Endometrial microvascular endothelial cells (primary cell): Measurements from ENCODE around the gene WDR64. TPM values are rescaled to one million over a fixed set of nuclear protein-coding genes. Genes with fewer than 3 reads are reported as not detected.
"Not testable (repeated sequence)": the region's sequence is repeated elsewhere in the genome, so short reads cannot be mapped to it uniquely, and the experiment has no call there.

Experiments used
- in situ Hi-C: cut with HindIII; loops from 2 replicates; pipeline ENCODE4 v1.10.0; 2017; ENCODE audit warnings: low sequenced_read_pairs, low pct_unique_long_range_greater_than_20kb; ENCODE audit errors: inconsistent ontology term
- total RNA-seq: library from RNA; depleted of rRNA; stranded (reverse); fragments of >200 nt; gene quantifications from one replicate; pipeline ENCODE4 v1.2.3, GENCODE V29; 2015; ENCODE audit errors: inconsistent ontology term

WDR64 gene
- total RNA-seq, 1 donor from 2014 or later: not detected

DNA sequence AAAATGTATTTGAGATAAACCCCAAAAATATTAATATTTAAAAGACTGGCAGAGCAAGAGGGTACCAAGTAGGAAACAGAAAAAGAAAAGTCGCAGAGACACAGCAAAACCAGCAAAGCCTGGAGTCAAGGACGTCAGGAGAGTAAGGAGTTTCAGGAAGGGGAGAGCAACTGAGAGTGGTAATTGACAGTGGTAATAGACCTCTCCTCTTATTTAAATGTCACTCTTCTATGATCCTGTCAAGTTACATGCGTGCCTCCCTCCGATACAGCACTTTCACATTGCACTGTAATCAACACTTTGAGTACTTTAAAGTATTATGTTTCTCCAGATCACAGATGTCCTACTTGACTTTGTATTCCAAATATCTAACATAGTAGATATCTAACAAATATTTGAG, 113.3 kb downstream of the WDR64 start:
- in situ Hi-C loops: no loop called here

DNA sequence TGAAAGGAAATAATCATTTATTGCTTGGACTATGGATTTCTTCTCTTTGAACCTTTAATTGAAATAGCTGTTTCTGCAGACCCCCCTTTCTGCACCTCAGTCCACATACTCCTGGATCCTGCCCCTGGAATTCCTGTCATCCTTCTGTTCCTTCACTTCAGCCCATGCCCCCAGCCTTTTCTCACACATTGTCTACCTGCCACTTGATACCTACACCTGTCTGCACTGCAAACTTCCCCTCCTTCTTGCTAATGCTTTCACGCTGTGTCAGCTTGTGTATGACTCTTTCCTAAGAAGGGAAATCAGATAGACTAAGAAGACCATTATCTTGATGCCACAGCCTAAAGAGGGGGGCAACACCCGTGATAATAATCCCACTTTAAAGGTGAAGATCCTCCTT, 115.7 kb downstream of the WDR64 start:
- in situ Hi-C loops: no loop called here

DNA sequence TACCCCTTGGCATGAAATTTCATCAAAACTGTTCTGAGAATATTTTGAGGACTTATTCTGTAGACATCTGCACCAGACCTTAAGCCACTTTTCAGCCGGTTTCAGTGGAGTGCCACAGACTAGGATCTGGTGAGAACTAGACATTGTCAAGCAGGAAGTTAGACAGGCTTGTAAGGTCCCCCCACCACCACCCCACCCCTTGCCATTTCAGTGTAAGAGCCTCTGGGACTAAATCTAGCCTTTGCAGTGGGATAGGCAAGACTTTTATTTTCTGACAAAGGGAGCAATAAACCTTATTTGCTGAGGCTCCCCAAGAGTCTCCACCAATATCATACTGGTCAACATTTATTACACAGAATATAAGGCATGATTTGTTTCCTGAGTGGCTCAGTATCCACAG, 118.0 kb downstream of the WDR64 start:
- in situ Hi-C loops: no loop called here

DNA sequence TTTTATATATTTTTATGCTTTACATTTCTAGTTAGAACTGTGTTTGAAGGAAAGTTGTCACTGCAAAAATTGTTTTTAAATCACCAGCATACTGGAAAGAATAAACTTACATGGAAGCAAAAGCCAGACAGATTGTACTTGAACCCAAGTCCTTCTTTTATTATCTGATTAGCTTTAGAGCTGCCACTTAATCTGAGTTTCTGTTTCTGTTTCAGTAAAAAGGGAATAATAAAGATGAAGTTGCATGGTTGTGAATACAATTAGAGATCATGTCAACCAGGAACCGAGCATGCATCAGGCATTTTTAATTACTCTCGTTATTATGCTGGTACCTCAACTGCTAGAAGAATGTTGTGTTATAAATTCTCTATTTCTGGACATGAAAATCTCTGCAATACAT, 119.0 kb downstream of the WDR64 start:
- in situ Hi-C loops: no loop called here

DNA sequence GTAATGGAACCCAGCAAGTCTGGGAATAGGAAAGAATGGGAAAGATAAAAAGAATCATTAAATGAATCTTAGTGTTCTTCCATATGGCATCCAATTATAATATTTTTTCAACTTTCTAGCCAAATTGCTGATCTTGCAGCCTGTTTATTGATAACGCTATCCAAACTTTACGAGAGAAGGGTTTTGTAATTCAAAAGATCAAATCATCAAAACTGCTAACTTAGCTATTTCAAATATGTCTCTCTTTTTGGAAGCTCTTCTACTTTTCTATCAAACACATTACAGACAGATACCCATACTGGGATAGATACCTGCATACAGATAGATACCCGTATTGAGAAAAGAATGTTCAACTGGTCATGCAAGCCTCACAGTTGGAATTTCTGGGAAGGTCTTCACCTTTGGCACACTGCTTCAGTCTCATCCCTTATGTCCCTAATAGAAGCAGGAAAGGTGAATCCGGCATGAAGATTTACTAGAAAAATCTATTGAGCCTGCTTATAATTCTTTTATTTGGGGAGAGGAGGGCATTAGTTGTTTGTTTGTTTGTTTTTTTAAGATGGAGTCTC, 120.9 kb downstream of the WDR64 start:
- in situ Hi-C loops: no loop called here

DNA sequence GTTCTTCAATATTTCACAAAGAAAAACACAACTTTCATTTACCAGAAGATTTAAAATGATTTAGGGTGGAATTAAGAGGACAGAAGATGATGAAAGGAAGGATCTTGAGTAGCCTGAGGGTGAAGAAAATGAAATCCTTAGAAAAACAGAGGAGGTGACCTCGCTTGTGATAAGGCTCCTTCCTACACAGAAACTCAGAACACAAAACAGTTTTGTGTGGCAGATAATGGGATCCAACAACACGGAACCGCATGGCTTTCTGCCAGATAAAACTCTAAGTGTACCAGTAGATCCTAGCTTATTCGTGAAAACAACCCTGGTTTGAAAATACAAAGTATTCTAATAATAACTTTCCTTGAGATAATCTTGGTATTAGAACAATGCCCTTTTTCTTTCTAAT, 121.9 kb downstream of the WDR64 start:
- in situ Hi-C loops: no loop called here

DNA sequence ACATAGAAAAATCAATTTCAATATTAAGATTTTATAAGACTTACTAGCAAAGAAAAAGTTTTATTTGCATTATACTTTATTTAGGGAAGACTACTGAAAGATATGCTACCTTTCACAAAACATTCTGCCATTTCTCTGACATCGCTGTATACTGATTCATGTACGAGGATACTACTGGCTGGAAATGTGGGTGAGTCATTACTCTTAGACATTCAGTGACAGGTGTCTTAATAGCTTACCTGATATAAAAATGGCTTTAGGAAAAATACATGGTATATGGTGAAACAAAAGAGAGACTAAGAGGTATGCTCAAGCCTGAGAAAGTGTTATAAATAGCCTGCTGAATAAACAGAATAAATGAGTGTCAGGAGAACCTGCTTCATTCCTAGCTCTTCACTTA, 122.9 kb downstream of the WDR64 start:
- in situ Hi-C loops: no loop called here

DNA sequence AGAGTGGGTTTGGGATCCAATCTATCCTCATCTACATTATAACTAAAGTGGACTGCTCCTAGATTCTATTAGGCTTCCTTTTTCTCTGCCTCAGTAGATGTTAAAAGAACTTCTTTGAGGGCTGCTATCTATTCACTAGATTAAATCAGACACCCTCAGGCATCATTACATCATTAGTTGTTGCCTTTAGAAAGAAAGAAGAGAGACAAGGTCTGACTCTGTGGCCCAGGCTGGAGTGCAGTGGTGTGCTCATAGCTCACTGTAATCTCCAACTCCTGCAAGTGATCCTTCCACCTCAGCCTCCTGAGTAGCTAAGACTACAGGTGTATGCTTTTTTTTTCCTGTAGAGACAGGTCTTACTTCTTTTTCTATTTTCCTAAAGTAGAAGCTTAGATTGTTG, 124.8 kb downstream of the WDR64 start:
- in situ Hi-C loops: no loop called here

DNA sequence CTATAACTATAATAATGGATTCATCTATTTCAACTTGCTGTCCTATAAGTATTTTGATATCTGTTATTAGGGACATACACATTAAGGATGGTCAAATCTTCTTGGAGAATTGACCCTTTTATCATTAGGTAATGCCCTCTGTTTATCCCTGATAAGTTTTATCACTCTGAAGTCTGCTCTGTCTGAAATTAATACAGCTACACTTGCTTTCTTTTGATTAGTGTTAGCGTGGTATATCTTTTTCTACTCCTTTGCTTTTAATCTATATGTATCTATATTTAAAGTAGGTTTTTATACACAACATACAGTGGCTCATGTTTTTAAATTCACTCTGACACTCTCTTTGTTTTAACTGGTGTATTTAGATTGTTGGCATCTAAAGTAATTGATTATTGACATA, 126.0 kb downstream of the WDR64 start:
- in situ Hi-C loops: no loop called here

DNA sequence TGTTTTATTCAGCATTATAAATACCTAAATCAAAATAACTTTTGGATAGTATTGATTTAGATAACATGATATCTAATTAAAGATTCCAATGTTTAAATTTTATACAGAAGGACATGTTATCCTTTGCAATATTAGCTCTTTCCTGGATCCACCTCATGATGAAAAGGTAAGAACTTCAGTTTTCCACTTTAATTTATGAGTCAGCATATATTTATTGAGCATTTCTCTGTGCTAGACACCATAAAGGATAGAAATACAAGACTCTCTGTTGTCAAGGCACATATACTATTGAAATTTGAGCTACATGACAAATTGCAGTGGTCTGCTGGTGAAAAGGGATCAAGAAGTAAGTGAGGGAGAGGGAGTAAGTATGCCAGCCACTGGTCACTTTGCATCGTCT, 127.8 kb downstream of the WDR64 start:
- in situ Hi-C loops: no loop called here

DNA sequence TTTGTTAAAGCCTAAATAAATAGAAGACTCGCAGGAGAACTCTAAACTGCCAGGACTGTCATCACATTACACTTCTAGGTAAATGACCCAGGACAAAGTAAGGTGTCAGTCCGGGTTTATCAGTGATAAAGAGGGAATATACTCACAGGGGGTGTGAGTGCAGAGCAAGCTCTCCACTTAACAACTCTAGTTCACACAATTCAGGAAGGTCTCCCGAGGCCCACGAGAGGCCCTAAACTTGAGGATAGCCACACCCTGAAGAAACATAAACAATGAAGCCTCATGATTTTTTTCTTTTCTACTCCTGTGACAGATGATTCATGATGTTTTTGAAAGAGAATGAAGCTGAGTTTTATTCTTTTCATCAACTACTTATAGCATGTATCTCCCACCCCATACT, 130.3 kb downstream of the WDR64 start:
- in situ Hi-C loops: no loop called here

DNA sequence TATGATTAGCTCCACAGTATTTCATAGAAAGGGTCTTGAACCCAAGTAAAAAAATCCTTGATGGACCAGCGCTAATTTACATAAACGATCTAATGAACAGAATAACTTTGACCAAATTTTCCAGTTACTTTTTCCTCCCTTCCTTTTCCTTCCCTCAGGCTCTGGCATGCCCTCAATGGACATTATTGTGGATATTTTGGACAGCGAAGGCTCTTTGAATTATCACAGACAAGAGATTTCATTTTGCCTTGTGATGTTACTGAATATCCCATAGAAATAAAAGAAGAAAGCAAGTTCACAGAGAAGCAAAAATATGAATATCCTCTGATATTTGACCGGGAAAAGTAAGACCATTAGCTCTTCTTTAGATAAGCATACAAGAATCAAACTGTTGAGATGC, 135.6 kb downstream of the WDR64 start:
- in situ Hi-C loops: no loop called here

DNA sequence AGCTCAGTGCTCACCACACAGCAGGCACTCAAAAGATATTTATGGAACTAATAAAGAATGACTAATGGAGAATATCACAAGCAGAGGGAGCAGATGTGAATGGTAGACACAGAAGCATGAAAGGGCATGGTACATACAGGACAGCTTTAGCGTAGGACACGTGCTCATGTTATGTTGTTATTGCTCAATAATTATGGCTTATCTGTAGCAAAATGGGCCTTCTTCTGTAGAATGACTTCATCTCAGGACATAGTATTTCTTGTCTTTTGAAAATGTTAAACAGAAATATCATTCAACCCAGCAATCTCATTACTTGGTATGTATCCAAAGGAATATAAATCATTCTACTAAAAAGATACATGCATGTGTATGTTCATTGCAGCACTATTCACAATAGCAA, 137.0 kb downstream of the WDR64 start:
- in situ Hi-C loops: no loop called here

DNA sequence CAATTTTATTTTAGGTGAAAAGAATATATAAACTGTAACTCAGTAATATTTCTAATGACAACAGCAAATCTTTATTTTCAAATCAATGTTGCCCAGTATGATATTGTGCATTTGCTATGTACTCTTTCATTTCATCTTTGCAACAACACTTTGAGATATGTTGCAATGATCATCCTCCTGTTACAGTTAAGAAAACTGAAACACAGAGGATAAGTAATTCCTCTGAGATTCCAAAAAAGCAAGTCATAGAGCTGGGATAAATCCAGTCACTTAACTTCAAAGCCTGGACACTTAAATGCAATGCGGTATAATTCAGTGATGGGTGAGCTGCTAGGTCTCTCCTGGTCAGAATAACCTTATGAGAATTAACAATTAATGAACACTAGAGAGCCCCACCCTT, 147.3 kb downstream of the WDR64 start:
- in situ Hi-C loops: no loop called here

DNA sequence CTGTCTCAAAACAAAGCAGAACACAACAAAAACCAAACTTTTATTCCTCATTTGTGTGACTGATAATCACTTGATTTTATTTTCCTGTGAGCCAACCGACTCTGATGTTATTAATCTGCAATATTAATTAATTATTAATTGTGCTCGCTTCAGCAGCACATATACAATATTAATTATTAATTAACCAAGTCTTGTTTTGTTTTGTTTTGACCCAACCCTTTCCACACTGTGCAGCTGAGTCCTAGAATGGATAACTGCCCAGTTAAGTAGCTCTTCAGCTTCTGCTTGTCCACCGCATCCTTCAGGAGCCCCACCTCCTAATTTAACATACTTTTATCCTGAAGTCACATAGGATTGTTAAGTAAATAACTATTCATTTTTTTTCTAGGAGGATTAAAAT, 148.6 kb downstream of the WDR64 start:
- in situ Hi-C loops: no loop called here

DNA sequence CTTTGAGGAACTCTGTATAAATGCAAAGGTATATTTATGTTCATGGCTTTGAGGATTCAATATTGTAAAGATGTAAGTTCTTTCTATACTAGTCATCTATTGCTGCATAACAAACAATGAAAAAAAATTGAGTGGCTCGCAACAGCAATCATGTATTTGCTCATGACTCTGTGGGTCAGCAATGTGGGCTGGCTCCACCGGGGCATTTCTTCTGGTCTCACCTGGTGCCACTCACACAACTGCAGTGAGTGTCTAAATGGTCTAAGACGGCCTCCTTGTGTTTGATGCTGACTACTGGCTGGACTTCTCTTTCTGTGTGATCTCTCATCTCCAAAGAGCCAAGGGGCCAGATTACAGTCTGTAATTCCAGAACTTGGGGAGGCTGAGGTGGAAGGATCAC, 150.8 kb downstream of the WDR64 start:
- in situ Hi-C loops: no loop called here

DNA sequence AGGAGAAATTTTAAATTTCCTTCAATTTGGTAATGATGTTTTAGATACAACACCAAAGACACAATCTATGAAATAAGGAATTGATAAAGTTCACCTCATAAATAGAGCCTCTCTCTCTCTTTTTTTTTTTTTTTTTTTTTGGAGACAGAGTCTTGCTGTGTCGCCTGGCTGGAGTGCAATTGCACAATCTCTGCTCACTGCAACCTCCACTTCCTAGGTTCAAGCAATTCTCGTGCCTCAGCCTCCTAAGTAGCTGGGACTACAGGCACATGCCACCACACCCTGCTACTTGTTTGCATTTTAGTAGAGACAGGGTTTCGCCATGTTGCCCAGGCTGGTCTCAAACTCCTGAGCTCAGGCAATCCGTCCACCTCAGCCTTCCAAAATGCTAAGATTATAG, 152.6 kb downstream of the WDR64 start:
- in situ Hi-C loops: not testable (repeated sequence)

DNA sequence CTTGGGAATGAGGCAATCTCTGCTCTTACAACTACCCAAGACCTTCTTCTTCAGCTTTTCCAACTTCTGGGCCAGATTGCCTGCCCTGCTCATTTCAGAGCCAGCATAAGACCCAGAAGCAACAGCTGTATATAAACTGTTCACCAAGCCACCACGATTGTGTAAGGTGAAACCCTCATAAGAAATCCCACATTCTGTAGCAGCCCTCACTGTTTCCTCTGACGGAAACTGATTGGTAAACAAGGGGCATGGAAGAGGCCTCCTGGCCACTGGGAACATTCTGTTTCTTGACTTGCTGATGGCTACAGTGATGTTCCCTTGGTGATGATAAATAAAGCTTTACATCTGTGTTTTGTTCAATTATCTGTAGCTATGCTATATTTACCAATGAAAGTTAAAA, 156.2 kb downstream of the WDR64 start:
- in situ Hi-C loops: no loop called here

DNA sequence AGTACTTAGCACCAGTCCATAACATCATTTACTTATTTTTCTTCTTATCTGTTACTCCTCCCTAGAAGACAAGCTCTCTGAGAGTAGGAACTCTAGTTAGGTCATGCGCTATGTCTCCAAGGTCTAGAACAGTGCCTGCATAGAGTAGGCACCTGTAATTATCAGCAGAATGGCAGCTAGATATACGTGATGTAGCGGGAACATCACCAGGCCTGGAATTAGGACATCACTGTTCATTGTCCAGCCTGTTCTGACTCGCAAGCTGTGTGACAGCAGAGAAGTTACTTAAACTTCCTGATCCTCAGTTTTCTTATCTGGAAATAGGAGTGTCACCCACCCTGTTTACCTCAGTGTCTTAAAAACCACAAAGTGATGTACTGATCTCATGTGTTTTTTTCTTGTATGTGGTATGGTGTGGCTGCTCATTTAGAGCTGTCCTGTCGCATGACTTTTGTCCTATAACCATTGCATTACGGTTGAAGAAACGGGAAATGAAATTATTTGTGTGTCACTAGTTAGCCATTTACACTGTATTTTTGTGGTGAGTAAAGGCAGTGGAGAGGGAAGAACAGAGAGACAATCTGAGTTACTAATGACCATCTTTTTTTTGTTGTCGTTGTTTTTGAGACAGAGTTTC, 158.8 kb downstream of the WDR64 start:
- in situ Hi-C loops: no loop called here

DNA sequence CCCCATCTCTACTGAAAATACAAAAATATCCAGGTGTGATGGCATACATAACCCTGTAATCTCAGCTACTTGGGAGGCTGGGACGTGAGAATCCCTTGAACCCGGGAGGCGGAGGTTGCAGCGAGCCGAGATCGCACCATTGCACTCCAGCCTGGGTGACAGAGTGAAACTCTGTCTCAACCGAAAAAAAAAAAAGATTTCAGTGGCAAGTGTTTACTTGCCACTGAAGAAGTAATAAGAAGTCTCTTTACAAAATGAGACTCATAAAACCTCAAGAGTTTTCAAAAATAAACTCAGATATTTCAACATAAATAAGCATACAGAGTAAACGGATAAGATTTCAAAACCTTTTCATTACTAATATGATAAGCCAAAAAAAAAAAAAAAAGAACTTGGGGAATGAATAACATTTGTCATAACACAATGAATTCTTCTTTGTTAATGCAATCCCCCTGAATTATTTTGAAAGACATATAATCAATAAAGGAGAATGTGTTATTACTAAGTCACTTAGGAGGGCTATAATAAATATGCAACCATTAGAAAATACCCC, 161.8 kb downstream of the WDR64 start:
- in situ Hi-C loops: no loop called here

DNA sequence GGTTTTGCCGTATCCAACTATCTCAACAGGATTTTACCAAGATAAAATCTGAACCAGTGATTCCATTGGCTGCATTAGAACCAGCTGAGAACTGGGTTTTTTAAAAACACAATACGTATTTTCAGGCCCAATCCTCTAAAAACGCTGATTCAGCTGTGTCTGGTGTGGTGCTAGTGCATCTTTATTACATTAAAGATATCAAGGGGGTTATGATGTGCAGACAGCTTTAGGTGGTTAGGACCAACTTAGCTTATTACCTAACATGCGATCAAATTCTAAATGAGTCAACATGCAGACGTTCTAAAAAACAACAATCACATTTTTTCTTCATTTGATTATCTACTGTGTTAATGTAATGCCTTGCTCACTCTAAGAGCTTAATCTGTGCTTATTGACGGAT, 163.9 kb downstream of the WDR64 start:
- in situ Hi-C loops: no loop called here
